Skeletal muscle satellite cell (primary cell): ENCODE results near the gene HINT2.
A peak's percentile ranks its signal among the peaks of the same experiment; 100 is the strongest.

Experiments
- H3K27me3 ChIP-seq: 2 replicates; pipeline ENCODE4 v1.7.0; 2013; ENCODE audit warnings: low read length; ENCODE audit not compliant: control insufficient read depth, insufficient read depth
- H3K36me3 ChIP-seq: 2 replicates; pipeline ENCODE4 v1.7.0; 2013; ENCODE audit warnings: mild to moderate bottlenecking, control low read depth, low read length; ENCODE audit not compliant: insufficient read depth
- H3K4me1 ChIP-seq: 2 replicates; pipeline ENCODE4 v1.7.0; 2013; ENCODE audit warnings: low read length; ENCODE audit not compliant: control insufficient read depth, insufficient read depth
- H3K4me2 ChIP-seq: 2 replicates; pipeline ENCODE4 v1.7.0; 2013; ENCODE audit warnings: mild to moderate bottlenecking, low read length
- H3K4me3 ChIP-seq: 2 replicates; pipeline ENCODE4 v1.7.0; 2013; ENCODE audit warnings: low read length
- H3K9ac ChIP-seq: 2 replicates; pipeline ENCODE4 v1.7.0; 2013; ENCODE audit warnings: mild to moderate bottlenecking, low read depth, low read length, moderate library complexity
- H3K9me3 ChIP-seq: replicated peaks from 2 replicates; pipeline ENCODE4 v1.7.0; 2013; ENCODE audit warnings: mild to moderate bottlenecking, control low read depth, low read length

The HINT2 gene

DNA sequence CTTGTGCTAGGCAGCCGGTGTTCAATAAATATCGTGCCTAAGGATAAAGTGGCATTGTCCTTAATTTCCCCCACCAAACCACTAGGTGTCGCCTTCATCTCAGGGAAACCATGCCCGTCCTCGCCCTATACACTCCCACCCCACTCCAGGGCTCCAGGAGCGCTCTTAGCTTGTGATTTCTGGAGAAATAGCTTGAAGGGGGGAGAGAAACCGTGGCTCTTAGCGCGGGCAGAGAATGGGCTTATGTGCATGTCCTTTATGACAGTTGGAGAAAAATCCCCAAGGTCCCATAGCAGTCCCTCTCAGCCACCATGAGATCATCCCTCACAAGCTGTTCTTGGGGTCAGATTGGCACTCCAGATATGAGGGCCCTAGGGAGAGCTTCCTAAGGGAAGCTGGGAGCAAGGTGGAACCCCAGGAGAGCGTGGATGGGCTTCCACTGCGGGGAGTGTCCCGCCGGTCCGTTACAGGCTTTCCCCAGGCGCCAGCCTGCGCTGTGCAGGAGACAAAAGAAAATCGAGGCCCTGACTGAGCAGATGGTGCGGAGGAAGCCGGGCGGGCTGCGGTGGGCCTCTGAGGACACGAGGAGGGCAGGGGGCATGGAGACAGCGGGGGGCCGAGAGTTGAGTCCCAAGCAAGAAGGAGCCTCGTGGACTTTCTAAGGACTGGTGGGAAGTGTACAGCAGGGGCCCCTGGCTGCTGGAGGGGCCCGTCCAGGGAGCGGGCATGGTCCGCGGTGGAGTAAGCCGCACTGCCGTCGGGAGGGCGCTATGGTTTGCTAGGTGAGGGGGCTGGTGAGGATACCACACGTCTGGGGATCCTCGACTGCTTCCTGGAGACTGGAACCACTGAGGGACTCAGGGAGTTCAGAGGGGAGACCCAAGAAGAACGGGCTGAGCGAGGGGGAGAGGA, 24.2 kb downstream of the HINT2 start:
- no peaks in the 10 kb centered on the region for H3K9me3 ChIP-seq
- H3K27me3 ChIP-seq, result peaks cover 12% of the 10 kb centered on the region
- H3K36me3 ChIP-seq, result no peaks in the 10 kb centered on the region
- H3K9ac ChIP-seq, result peak overlapping the region; percentile 63
- H3K4me2 ChIP-seq, result peak overlapping the region; percentile 30
- peak overlapping the region; percentile 55 for H3K4me3 ChIP-seq
- H3K4me1 ChIP-seq, result peaks cover 44% of the 10 kb centered on the region

DNA sequence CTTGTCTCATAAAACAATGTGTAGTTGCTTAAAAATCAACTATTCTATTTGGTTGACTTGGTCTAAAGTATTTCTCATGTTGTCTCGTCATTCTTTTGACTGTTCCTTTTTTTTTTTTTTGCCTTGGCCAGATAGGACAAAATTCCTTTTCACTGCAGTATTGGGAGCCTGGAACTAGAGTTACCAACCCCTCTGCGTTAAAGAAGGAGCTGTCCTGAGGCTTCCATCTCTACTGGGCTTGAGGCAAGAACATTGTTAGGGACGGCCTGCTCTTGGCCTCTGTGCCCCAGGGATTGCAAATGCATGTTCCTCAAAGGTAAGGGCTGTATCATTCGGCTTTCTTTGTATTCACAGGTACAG, 24.8 kb downstream of the HINT2 start:
- no peak overlapping the region for H3K4me2 ChIP-seq
- H3K4me1 ChIP-seq, result peaks cover 38% of the 10 kb centered on the region
- no peak overlapping the region for H3K9ac ChIP-seq
- no peak overlapping the region for H3K4me3 ChIP-seq
- no peaks in the 10 kb centered on the region for H3K36me3 ChIP-seq
- no peaks in the 10 kb centered on the region for H3K9me3 ChIP-seq
- H3K27me3 ChIP-seq, result peaks cover 18% of the 10 kb centered on the region

DNA sequence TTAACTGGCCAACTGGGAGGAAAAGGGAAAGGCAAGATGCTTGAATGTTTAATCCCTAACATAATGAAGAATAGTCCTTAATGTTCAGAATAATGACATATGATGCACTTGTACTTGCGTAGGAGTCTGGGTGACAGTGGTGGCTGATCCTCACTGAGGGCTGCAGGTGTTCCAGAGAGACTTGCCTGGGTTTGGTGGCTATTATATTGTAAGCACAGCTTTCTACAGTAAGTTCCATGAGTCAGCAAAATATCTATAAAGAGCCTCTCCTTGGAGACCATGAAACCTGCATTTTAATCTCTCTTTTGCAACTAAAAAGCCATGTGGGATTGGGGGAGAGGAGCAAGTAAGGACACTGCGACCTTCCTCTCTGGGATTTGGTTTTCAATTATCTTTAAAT, 25.3 kb downstream of the HINT2 start:
- Histone ChIP-seq H3K4me2 (no peak overlapping the region), H3K9ac (no peak overlapping the region), H3K4me3 (no peak overlapping the region), H3K27me3 (peaks cover 23% of the 10 kb centered on the region), H3K4me1 (peaks cover 33% of the 10 kb centered on the region), H3K9me3 (no peaks in the 10 kb centered on the region), H3K36me3 (no peaks in the 10 kb centered on the region)

DNA sequence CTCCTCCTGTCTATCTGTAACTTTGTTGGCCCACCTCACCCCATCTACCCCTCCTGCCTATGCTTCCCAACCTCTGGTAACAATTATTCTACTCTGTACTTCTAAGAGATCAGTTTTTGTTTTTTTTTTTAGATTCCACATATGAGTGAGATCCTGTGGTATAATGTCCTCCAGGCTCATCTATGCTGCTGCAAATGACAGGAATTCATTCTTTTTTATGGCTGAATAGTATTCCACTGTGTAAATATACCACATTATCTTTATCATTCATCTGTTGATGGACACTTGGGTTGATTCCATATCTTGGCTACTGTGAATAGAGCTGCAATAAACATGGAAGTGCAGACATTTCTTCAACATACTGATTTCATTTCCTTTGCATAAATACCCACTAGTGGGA, 31.4 kb downstream of the HINT2 start:
- H3K4me3 ChIP-seq, result no peak overlapping the region
- no peak overlapping the region for H3K4me2 ChIP-seq
- H3K9ac ChIP-seq, result no peak overlapping the region
- no peaks in the 10 kb centered on the region for H3K4me1 ChIP-seq
- H3K9me3 ChIP-seq, result no peaks in the 10 kb centered on the region
- H3K27me3 ChIP-seq, result peaks cover 51% of the 10 kb centered on the region
- no peaks in the 10 kb centered on the region for H3K36me3 ChIP-seq

DNA sequence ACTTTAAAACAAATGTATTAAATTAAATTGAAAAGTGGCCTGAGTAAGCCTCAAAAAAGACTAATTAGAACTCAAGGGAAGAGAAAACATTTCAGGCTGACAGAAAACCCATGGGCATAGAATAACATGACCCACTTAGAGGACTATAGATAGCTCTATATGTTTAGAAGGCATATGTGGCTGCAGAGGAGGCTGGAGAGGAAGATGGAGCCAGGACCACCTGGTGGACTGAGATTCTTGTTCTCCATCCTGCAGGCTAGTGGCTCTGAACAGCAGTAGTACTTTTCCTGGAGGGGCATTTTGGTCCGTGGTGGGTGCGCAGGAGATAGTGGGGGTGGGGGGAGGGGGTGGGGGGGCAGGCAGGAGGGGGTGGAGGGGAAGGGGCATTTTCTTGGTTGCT, 33.8 kb downstream of the HINT2 start:
- H3K36me3 ChIP-seq, result no peaks in the 10 kb centered on the region
- H3K9me3 ChIP-seq, result no peaks in the 10 kb centered on the region
- peaks cover 46% of the 10 kb centered on the region for H3K27me3 ChIP-seq

DNA sequence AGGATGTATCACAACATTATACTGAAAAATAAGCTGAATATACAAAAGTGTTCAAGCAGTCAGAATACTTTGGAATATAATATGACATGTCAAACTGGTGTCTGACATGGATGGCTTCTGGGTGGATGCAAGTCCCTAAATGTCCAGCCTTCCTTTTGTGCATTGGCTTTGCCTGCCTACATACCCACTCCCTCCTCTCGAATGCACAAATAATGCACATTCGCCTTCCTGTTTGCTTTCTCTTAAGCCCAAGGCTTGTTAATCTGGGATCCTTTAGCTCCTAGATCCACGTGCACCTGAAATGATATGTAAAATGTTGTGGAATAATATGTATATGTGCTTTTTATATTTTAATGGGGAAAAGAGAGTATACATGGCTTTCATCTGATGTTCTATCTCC, 36.3 kb downstream of the HINT2 start:
- no peaks in the 10 kb centered on the region for H3K9me3 ChIP-seq
- peaks cover 34% of the 10 kb centered on the region for H3K27me3 ChIP-seq
- H3K4me1 ChIP-seq, result no peaks in the 10 kb centered on the region
- H3K4me3 ChIP-seq, result no peak overlapping the region
- H3K4me2 ChIP-seq, result no peak overlapping the region
- no peaks in the 10 kb centered on the region for H3K36me3 ChIP-seq
- no peak overlapping the region for H3K9ac ChIP-seq

More for the DNA sequence above, 33.8 kb downstream of the HINT2 start:
- Histone ChIP-seq H3K9ac (no peak overlapping the region), H3K4me2 (no peak overlapping the region), H3K4me1 (no peaks in the 10 kb centered on the region), H3K4me3 (no peak overlapping the region)

DNA sequence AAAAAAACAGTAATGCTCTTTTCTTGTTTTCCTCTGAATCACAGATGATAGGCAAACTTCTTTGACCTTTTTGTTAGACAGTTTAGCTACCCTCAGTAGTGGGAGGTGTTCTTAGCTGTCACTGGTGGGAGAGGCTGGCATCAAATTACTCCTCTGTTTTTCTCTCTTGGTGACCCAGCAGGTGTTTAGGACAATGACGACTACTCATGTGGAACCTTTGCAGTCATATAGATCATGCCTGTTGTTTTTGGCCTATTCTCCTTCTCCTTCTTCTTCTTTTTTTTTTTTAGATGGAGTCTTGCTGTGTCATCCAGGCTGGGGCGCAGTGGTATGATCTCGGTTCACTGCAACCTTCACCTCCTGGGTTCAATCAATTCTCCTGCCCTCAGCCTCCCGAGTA, 38.8 kb downstream of the HINT2 start:
- Histone ChIP-seq H3K4me2 (no peak overlapping the region), H3K9ac (no peak overlapping the region), H3K4me3 (no peak overlapping the region), H3K9me3 (no peaks in the 10 kb centered on the region), H3K36me3 (no peaks in the 10 kb centered on the region), H3K4me1 (peaks cover 11% of the 10 kb centered on the region), H3K27me3 (peaks cover 31% of the 10 kb centered on the region)

DNA sequence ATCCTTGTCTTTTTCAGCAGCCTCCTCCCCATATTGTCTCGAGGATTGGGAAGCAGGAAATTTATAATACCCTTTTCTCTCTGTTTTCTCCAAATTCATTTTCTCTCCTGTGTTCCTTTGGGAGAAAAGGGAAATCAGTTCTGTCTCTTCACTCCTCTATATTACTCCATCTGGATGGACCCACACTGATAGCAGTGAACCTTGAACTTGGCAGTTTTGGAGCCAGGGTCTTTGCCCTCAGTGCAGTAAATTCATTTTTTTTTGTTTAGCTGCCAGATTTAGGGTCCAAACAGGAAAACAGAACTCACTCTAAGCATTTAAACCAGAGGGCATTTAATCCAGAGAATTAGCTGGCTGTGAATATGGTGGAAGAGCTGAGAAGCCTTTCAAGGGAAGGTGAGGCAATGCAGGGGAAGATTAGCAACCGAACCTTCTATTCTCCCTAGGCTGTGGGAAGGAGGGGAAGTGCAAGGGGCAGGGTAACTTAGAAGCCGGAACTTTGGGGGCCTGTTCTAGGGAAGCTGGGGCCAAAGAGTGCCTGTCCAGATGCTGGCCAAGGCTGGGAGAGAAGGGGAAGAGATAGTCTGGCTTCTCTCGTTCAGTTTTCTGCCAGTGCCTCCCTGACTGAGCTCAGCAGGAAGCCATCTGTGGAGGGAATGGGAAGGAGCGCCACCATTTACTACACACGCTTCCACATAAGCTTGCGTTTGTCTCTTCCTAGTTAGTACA, 39.8 kb downstream of the HINT2 start:
- Histone ChIP-seq H3K4me2 (no peak overlapping the region), H3K4me1 (peaks cover 15% of the 10 kb centered on the region), H3K27me3 (peaks cover 31% of the 10 kb centered on the region), H3K36me3 (no peaks in the 10 kb centered on the region), H3K9ac (no peak overlapping the region), H3K4me3 (no peak overlapping the region), H3K9me3 (no peaks in the 10 kb centered on the region)

DNA sequence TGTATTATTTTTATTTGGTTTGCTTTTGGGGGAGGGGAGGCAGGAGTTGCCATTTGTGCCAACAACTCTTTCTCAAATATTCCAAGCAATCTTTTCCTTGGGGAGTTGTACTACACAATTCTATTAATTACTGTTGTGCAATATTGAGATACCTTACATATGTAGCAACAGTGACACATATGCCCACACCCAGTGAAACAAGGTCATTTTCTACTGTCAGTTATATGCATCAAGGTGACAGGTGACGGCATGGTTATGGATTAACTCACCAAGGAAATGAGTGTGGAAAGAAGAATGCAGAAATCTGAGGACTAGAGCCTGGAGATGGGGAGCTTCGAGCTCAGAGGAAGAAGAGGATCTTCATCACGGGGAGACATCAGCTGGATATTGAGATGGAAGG, 42.9 kb downstream of the HINT2 start:
- no peak overlapping the region for H3K9ac ChIP-seq
- H3K4me2 ChIP-seq, result no peak overlapping the region
- H3K4me1 ChIP-seq, result peaks cover 15% of the 10 kb centered on the region
- H3K9me3 ChIP-seq, result no peaks in the 10 kb centered on the region
- H3K4me3 ChIP-seq, result no peak overlapping the region
- H3K36me3 ChIP-seq, result no peaks in the 10 kb centered on the region
- peaks cover 20% of the 10 kb centered on the region for H3K27me3 ChIP-seq

DNA sequence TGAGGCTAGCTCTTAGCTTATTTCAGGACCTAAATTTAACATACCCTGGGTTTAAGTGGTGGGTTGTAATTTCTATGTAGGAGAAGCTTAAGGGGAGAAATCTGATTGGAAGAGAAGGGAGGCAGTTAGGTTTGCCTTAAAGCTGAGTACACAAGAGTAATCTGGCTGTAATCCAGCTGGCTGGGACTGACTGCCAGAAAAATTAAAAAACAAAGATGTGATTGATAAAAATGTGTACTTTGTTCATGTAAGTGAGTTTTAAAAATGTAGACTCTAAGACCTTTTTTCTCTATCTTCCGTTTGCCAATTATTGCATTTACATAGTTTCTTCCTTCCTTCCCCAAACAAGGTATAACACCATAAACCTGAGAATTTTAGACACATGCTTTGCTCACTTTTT, 43.3 kb downstream of the HINT2 start:
- Histone ChIP-seq H3K27me3 (peaks cover 20% of the 10 kb centered on the region), H3K4me3 (no peak overlapping the region), H3K4me1 (peaks cover 15% of the 10 kb centered on the region), H3K36me3 (no peaks in the 10 kb centered on the region), H3K9me3 (no peaks in the 10 kb centered on the region), H3K4me2 (no peak overlapping the region), H3K9ac (no peak overlapping the region)

DNA sequence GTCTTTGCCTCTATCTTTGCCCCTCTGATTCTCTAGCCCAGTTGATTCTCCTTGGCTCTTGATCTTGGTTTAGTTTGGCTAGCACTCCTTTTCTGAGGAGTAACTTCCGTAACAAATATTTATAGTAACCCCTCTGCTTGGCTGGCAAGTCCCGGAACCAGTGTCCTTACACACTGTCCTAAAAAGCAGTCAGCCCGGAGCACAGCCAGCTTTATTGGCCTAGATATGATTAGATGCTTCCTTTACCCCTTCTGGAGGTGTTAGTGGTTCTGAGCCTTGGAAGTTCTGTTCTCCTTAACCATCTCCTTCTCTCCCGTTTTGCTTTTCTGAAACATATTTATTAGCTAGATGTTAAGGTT, 43.8 kb downstream of the HINT2 start:
- Histone ChIP-seq H3K4me1 (peaks cover 15% of the 10 kb centered on the region), H3K27me3 (peaks cover 20% of the 10 kb centered on the region), H3K9ac (no peak overlapping the region), H3K36me3 (no peaks in the 10 kb centered on the region), H3K4me2 (peak overlapping the region; percentile 10), H3K9me3 (no peaks in the 10 kb centered on the region), H3K4me3 (no peak overlapping the region)

DNA sequence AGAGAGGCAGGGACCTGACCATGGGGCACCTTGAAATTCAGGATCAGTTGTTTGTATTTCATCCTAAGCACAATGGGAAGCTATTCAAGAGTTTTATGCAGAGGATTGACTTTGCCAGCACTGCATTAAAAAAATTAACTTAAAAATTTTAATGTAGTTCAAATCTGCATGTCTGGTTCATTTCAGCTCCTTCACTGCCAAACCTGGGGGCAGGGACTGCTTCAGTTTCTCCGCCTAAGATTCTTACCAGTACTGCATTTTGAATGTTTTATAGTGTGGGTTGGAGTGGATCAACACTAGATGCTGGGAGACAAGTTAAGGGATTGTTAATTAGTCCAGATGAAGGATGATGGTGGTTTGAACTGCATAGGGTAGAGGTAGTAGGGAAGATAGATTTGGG, 45.1 kb downstream of the HINT2 start:
- no peak overlapping the region for H3K4me3 ChIP-seq
- H3K9me3 ChIP-seq, result no peaks in the 10 kb centered on the region
- H3K4me2 ChIP-seq, result no peak overlapping the region
- no peak overlapping the region for H3K9ac ChIP-seq
- peaks cover 15% of the 10 kb centered on the region for H3K4me1 ChIP-seq
- peaks cover 15% of the 10 kb centered on the region for H3K27me3 ChIP-seq
- H3K36me3 ChIP-seq, result no peaks in the 10 kb centered on the region
